K562 (cell line): ENCODE results near the gene ZNF618. TPM values are rescaled to one million over a fixed set of nuclear protein-coding genes. Genes with fewer than 3 reads are reported as not detected.

Source experiments
- ATAC-seq: fragments of 200-7000 bp; cut with Tn5 transposase; 3 replicates; pipeline ENCODE4 v1.9.1; 2020; ENCODE audit warnings: moderate library complexity
- BruUV-seq: library from RNA; stranded (reverse); fragments of 400-500 nt; replicated peaks from 2 replicates; lab custom pipeline; 2021; lab: Mats Ljungman, UMichigan
- CTCF ChIA-PET: fragments of 300-600 bp; formaldehyde crosslinking; extraction: SDS; loops from one replicate; lab custom pipeline; 2021; ENCODE audit warnings: low intra/inter-chr PET ratio; lab: Yijun Ruan, JAX
- POLR2A ChIA-PET: fragments of 300-600, 350-650 bp; sonication (Branson Sonifier 250); formaldehyde crosslinking; extraction: SDS; loops from one replicate; lab custom pipeline; 2021; ENCODE audit warnings: antibody characterized with exemption, inconsistent platforms; lab: Yijun Ruan, JAX
- DNase-seq, 4 experiments: peaks; one replicate each; pipeline versions ENCODE4 v3.0.0 to v3.0.0-alpha.2; 2011 to 2018; ENCODE audit warnings: low spot score in 3 of 4, mixed read lengths in 3 of 4; ENCODE audit errors: extremely low read depth in 1 of 4
- FAIRE-seq: peaks from 2 replicates; lab custom pipeline; 2011; peaks lifted over from hg19 to GRCh38; lab: Jason Lieb, UNC
- H2AFZ ChIP-seq: 2 replicates; pipeline ENCODE4 v1.6.0; 2011; ENCODE audit warnings: low read depth, low read length, control low read depth, inconsistent platforms
- H3K27ac ChIP-seq: fragments of 200-600 bp; 3 replicates; pipeline ENCODE4 v1.8.0; 2011; ENCODE audit warnings: low read depth, mild to moderate bottlenecking, control low read depth, inconsistent platforms, low read length, moderate library complexity, mixed read lengths; ENCODE audit errors: extremely low read depth
- H3K27me3 ChIP-seq, 2 experiments: fragments of 300-600 bp in 1 of 2; 2 replicates in 1 of 2; 3 replicates in 1 of 2; pipeline versions ENCODE4 v1.6.0 to v1.8.0; 2011; ENCODE audit warnings: inconsistent platforms in 2 of 2, low read length in 2 of 2, mild to moderate bottlenecking in 1 of 2, mixed read lengths in 1 of 2, moderate library complexity in 1 of 2; ENCODE audit not compliant: control insufficient read depth in 2 of 2, insufficient read depth in 2 of 2
- H3K36me3 ChIP-seq: fragments of 300-600 bp; 3 replicates; pipeline ENCODE4 v1.8.0; 2011; ENCODE audit warnings: mild to moderate bottlenecking, low read length, inconsistent platforms; ENCODE audit not compliant: control insufficient read depth, insufficient read depth
- H3K4me1 ChIP-seq, 2 experiments: fragments of 200-600 bp in 1 of 2; replicated peaks in 1 of 2; 2 replicates in 1 of 2; 3 replicates in 1 of 2; pipeline versions ENCODE4 v1.5.1 to v1.8.0; 2011; ENCODE audit warnings: inconsistent platforms in 2 of 2, low read length in 2 of 2, mild to moderate bottlenecking in 1 of 2, mixed read lengths in 1 of 2, moderate library complexity in 1 of 2; ENCODE audit not compliant: control insufficient read depth in 2 of 2, insufficient read depth in 2 of 2
- H3K4me2 ChIP-seq: 2 replicates; pipeline ENCODE4 v1.6.1; 2011; ENCODE audit warnings: low read length, control low read depth, inconsistent platforms, mixed read lengths; ENCODE audit not compliant: insufficient read depth
- H3K4me3 ChIP-seq: fragments of 200-600 bp; sonication (generic), shearing (Covaris generic); 2 replicates; pipeline ENCODE4 v1.5.1; 2016; ENCODE audit warnings: control low read depth, inconsistent platforms
- H3K79me2 ChIP-seq: fragments of 200-600 bp; 3 replicates; pipeline ENCODE4 v1.8.0; 2011; ENCODE audit warnings: low read length, inconsistent platforms; ENCODE audit not compliant: control insufficient read depth, insufficient read depth
- H3K9ac ChIP-seq, 2 experiments: 2 replicates each; pipeline versions ENCODE4 v1.6.0 to v1.6.1; 2011; ENCODE audit warnings: low read depth in 2 of 2, low read length in 2 of 2, control low read depth in 1 of 2, inconsistent platforms in 1 of 2, mild to moderate bottlenecking in 1 of 2, mixed read lengths in 1 of 2; ENCODE audit not compliant: insufficient read depth in 1 of 2
- H3K9me1 ChIP-seq: one replicate; pipeline ENCODE4 v1.6.0; 2011; ENCODE audit warnings: inconsistent platforms, mild to moderate bottlenecking, low read length, moderate library complexity; ENCODE audit not compliant: control insufficient read depth, insufficient read depth
- H3K9me3 ChIP-seq: replicated peaks from 2 replicates; pipeline ENCODE4 v1.5.1; 2011; ENCODE audit warnings: low read depth, low read length, inconsistent platforms; ENCODE audit not compliant: control insufficient read depth, insufficient read depth
- H4K20me1 ChIP-seq: replicated peaks from 2 replicates; pipeline ENCODE4 v1.6.1; 2011; ENCODE audit warnings: low read length, inconsistent platforms, mixed read lengths; ENCODE audit not compliant: control insufficient read depth, insufficient read depth
- ETV6 ChIP-seq, 3 experiments: fragments of 150-350 bp in 1 of 3; sonication (generic) in 1 of 3; formaldehyde crosslinking in 1 of 3; IDR thresholded peaks; 2 replicates each; pipeline versions ENCODE4 v1.6.1 to v1.8.0; 2014 to 2022; ENCODE audit warnings: borderline replicate concordance in 2 of 3, low read depth in 2 of 3, antibody characterized with exemption in 1 of 3, low read length in 1 of 3, mild to moderate bottlenecking in 1 of 3, missing genetic modification reagents in 1 of 3
- LCOR ChIP-seq: sonication (generic); formaldehyde crosslinking; IDR thresholded peaks from 2 replicates; pipeline ENCODE4 v1.8.0; 2022; ENCODE audit warnings: mild to moderate bottlenecking, missing genetic modification reagents
- MBD2 ChIP-seq: sonication (generic); IDR thresholded peaks from 2 replicates; pipeline ENCODE4 v1.6.1; 2016; ENCODE audit warnings: low read depth, borderline replicate concordance
- SETDB1 ChIP-seq: IDR thresholded peaks from one replicate; pipeline ENCODE4 v1.6.1; 2012; ENCODE audit warnings: low read length, control low read depth, inconsistent platforms
- SMAD4 ChIP-seq: fragments of 250-450 bp; sonication (Bioruptor Pico); conservative IDR thresholded peaks from 2 replicates; pipeline ENCODE4 v1.8.0; 2021; ENCODE audit warnings: inconsistent platforms, mild to moderate bottlenecking, moderate library complexity
- TARDBP ChIP-seq: fragments of 450-650 bp; IDR thresholded peaks from 2 replicates; pipeline ENCODE4 v1.6.1; 2016
- WGBS: fragments of 100-300 bp; shearing (Covaris generic); methylation state at CpG from one replicate; pipeline ENCODE4 v1.1.6; 2016; ENCODE audit warnings: low coverage, mixed read lengths; ENCODE audit not compliant: insufficient coverage; ENCODE audit errors: missing lambda C conversion rate; 5-methylcytosine and 5-hydroxymethylcytosine counted together
- in situ Hi-C: fragments of 300-500 bp; cut with MboI; formaldehyde crosslinking; loops from 4 replicates; pipeline ENCODE4 v1.15.0; 2018; ENCODE audit warnings: inconsistent platforms, mixed read lengths
- intact Hi-C: fragments of 100-400 bp; cut with micrococcal nuclease; formaldehyde crosslinking; loops from 2 replicates; pipeline ENCODE4 v1.14.2; 2022
- polyA plus RNA-seq, 8 experiments: library from polyadenylated mRNA; depleted of rRNA in 4 of 8; stranded (reverse) in 5 of 8; unstranded in 3 of 8; fragments of >200 nt; fragmentation: Nextera tagmentation in 2 of 8; fragmentation: Illumina TruSeq in 1 of 8; extraction: Ambion mirVana in 2 of 8; extraction: Trizol in 1 of 8; gene quantifications; 2 replicates each; pipeline versions ENCODE4 v1.2.1 to v1.2.3, GENCODE V29; 2011 to 2014; ENCODE audit warnings: inconsistent platforms in 1 of 8, missing spikeins in 1 of 8
- total RNA-seq, 7 experiments: library from RNA; depleted of rRNA in 6 of 7; stranded (reverse); fragments of >200 nt in 6 of 7; fragmentation: Illumina TruSeq in 2 of 7; extraction: Trizol in 2 of 7; gene quantifications; 2 replicates each; pipeline versions ENCODE4 v1.2.1 to v1.2.3, GENCODE V29; 2011 to 2021; ENCODE audit warnings: low replicate concordance in 1 of 7
- TF ChIP-seq, protein P1 (sequence below), 2 experiments: IDR thresholded peaks; 2 replicates each; pipeline ENCODE4 v1.6.1; 2012; ENCODE audit warnings: improper control_type of control experiment in 2 of 2, low read depth in 2 of 2, low read length in 2 of 2, borderline replicate concordance in 1 of 2
- TF ChIP-seq, protein P2 (sequence below): conservative IDR thresholded peaks from 2 replicates; pipeline ENCODE4 v1.6.1; 2011; ENCODE audit warnings: low read depth, mild to moderate bottlenecking, low read length; ENCODE audit not compliant: control insufficient read depth
- TF ChIP-seq, protein P3 (sequence below): sonication (generic); formaldehyde crosslinking; IDR thresholded peaks from 2 replicates; pipeline ENCODE4 v1.8.0; 2023; ENCODE audit warnings: mild to moderate bottlenecking, missing genetic modification reagents
- TF ChIP-seq, protein P4 (sequence below): sonication (generic); formaldehyde crosslinking; IDR thresholded peaks from 2 replicates; pipeline ENCODE4 v1.8.0; 2022; ENCODE audit warnings: mild to moderate bottlenecking, missing genetic modification reagents

The ZNF618 gene
- total and polyA plus RNA-seq, 9 of the 15 experiments (the other 6 are each of a cell fraction or from before 2014, with no cell fraction given): 0.08 to 13.7 (median 3.4) TPM

GRCh38 chr9:113872485-113873143 lies 3.5 kb upstream of the ZNF618 start:
- no peak overlapping the region for H3K27ac ChIP-seq
- no peak overlapping the region for H2AFZ ChIP-seq
- no TSS peak for BruUV-seq
- H3K27me3 ChIP-seq: peaks cover 0 to 6% of the 10 kb centered on the region in 2 experiments; a peak in 3 of 5 replicates
- H3K4me3 ChIP-seq: no peak overlapping the region
- H4K20me1 ChIP-seq: no peaks in the 10 kb centered on the region
- TF ChIP-seq, protein P1, sequence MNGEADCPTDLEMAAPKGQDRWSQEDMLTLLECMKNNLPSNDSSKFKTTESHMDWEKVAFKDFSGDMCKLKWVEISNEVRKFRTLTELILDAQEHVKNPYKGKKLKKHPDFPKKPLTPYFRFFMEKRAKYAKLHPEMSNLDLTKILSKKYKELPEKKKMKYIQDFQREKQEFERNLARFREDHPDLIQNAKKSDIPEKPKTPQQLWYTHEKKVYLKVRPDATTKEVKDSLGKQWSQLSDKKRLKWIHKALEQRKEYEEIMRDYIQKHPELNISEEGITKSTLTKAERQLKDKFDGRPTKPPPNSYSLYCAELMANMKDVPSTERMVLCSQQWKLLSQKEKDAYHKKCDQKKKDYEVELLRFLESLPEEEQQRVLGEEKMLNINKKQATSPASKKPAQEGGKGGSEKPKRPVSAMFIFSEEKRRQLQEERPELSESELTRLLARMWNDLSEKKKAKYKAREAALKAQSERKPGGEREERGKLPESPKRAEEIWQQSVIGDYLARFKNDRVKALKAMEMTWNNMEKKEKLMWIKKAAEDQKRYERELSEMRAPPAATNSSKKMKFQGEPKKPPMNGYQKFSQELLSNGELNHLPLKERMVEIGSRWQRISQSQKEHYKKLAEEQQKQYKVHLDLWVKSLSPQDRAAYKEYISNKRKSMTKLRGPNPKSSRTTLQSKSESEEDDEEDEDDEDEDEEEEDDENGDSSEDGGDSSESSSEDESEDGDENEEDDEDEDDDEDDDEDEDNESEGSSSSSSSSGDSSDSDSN (IDR thresholded peaks at IDR 0.05; ENCODE audit: borderline replicate concordance in 1 of 2, low read depth in 2 of 2, low read length in 2 of 2): no peak
- TF ChIP-seq, protein P2, sequence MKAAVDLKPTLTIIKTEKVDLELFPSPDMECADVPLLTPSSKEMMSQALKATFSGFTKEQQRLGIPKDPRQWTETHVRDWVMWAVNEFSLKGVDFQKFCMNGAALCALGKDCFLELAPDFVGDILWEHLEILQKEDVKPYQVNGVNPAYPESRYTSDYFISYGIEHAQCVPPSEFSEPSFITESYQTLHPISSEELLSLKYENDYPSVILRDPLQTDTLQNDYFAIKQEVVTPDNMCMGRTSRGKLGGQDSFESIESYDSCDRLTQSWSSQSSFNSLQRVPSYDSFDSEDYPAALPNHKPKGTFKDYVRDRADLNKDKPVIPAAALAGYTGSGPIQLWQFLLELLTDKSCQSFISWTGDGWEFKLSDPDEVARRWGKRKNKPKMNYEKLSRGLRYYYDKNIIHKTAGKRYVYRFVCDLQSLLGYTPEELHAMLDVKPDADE: no peak
- TF ChIP-seq MBD2 (no peak), SETDB1 (no peak), TARDBP (no peak), LCOR (CRISPR knock-in tag) (no peak), ETV6 (IDR thresholded peaks at IDR 0.05; ENCODE audit: borderline replicate concordance in 1 of 2, low read depth in 2 of 2, low read length in 1 of 2) (no peak), ETV6 (CRISPR knock-in tag; IDR thresholded peaks at IDR 0.05; ENCODE audit: borderline replicate concordance) (no peak), SMAD4 (CRISPR knock-in tag) (no peak)
- TF ChIP-seq, protein P3, sequence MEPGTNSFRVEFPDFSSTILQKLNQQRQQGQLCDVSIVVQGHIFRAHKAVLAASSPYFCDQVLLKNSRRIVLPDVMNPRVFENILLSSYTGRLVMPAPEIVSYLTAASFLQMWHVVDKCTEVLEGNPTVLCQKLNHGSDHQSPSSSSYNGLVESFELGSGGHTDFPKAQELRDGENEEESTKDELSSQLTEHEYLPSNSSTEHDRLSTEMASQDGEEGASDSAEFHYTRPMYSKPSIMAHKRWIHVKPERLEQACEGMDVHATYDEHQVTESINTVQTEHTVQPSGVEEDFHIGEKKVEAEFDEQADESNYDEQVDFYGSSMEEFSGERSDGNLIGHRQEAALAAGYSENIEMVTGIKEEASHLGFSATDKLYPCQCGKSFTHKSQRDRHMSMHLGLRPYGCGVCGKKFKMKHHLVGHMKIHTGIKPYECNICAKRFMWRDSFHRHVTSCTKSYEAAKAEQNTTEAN (CRISPR knock-in tag): no peak
- TF ChIP-seq, protein P4, sequence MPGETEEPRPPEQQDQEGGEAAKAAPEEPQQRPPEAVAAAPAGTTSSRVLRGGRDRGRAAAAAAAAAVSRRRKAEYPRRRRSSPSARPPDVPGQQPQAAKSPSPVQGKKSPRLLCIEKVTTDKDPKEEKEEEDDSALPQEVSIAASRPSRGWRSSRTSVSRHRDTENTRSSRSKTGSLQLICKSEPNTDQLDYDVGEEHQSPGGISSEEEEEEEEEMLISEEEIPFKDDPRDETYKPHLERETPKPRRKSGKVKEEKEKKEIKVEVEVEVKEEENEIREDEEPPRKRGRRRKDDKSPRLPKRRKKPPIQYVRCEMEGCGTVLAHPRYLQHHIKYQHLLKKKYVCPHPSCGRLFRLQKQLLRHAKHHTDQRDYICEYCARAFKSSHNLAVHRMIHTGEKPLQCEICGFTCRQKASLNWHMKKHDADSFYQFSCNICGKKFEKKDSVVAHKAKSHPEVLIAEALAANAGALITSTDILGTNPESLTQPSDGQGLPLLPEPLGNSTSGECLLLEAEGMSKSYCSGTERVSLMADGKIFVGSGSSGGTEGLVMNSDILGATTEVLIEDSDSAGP (CRISPR knock-in tag): no peak
- TF ChIP-seq, all 486 proteins: peak for 0
- Histone ChIP-seq H3K79me2 (peaks cover 12% of the 10 kb centered on the region), H3K36me3 (no peaks in the 10 kb centered on the region), H3K4me2 (no peak overlapping the region), H3K4me1 (peaks cover 0 to 5% of the 10 kb centered on the region in 2 experiments; a peak in 2 of 5 replicates), H3K9me1 (no peaks in the 10 kb centered on the region), H3K9ac (no peak overlapping the region), H3K9me3 (no peaks in the 10 kb centered on the region)
- FAIRE-seq (no peak), DNase-seq (no peak), ATAC-seq (no peak)
- intact Hi-C loops: loop anchor here (10.0 kb wide), 1 partner anchor 138 kb away; no protein-coding TSS in a partner anchor
- CTCF ChIA-PET: no interaction called here
- 21% methylated on average over 10 of the region's 10 CpGs for WGBS
- POLR2A ChIA-PET: no interaction called here
- in situ Hi-C loops: no loop called here
